Measurements from ENCODE around the gene RIOK3.
A peak's percentile ranks its signal among the peaks of the same experiment; 100 is the strongest.
"Not testable (repeated sequence)": the region's sequence is repeated elsewhere in the genome, so short reads cannot be mapped to it uniquely, and the experiment has no call there.

RIOK3 gene

GRCh38 chr18:23451491-23451890 is 1.6 kb upstream of the RIOK3 start:
- no peak for DNase-seq (ENCODE audit: low read depth)

DNA sequence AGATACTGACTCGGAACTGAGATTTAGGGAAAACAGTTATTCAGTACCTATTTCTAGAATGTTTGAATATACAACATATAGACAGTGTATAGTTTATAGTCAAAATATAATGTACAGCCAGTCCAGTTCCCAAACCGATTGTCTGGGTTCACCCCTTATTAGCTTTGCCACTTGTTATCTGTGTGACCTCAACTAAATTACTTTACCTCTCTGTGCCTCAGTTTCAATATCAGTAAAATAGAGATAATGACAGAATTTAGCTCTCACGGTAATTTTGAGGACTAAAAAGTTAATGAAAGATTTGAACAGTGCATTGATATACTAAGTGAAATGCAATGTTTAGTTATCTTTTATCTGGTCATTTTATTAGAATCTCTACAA is 750 bp upstream of the RIOK3 start:
- no peak for DNase-seq (ENCODE audit: low read depth)

- DNase-seq (ENCODE audit: low read depth) = no peak
Observed at GRCh38 chr18:23453680-23454058, 582 bp downstream of the RIOK3 start.

DNA sequence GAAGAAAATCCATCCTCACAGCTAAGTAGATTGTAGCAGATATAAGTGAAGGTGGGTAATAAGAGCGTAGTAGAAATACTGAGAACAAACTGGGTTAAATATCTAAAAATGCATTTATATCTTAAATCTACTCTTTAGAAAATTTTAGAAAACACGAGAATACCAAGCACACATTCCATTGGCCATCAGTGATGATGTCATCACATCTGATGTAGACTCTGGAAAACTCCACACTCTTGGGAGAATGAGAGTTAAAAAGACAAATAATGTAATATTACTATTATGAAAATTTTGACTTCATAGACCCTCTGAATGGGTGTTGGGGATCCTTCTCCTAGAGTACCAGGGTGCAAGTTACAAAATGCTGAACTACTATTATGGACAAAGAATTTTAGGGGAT is 3.7 kb downstream of the RIOK3 start:
- DNase-seq (ENCODE audit: low read depth) = no peak

DNA sequence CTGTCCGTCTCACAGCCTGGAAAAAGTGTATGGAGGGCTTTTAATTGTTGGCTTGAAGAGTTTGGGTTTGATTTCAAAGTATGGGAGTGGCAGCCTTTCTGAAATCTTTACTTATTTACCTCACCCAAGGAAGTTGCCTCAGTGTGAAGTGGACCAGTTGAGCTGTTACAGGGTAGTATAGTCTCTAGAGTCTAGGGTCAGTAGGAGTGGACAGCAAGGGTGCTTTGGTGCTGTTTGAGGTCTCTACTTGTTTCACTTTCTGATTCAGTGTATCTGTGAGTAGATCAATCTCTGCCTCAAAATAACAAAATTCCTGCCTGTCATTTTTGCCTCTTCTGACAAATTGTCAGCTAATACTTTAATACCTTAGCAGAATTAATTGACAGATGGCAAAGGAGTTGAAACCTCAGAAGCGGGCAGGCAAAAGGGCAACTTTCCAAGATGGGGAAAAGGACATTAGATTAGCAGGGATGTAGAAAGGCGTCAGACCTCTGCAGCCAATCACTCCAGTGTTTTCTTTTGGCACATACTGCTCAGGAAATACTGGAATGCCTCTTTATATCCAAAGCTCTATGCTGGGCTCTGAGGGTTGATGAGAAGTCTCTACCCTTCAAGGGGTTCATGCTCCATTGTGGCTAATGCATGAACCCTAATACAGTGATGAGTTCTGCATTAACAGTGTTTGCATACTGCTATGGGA is 5.9 kb downstream of the RIOK3 start:
- DNase-seq (ENCODE audit: low read depth) = no peak

DNA sequence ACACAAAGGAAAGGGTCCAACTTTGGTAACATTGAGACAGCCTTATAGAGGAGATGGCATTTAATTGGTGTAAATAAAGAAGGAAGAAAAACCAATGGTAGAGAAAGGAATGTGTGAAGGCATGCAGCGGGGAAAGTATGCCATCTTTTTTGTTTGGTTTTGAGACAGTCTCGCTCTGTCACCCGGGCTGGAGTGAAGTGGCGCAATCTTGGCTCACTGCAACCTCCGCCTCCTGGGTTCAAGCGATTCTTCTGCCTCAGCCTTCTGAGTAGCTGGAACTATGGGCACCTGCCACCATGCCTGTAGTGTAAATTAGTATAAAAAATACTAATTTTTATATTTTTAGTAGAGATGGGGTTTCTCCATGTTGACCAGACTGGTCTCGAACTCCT is 6.4 kb downstream of the RIOK3 start:
- no peak for DNase-seq (ENCODE audit: low read depth)

- DNase-seq (ENCODE audit: low read depth) = no peak
Observed at GRCh38 chr18:23460285-23461273, 7.5 kb downstream of the RIOK3 start.

- DNase-seq (ENCODE audit: low read depth) = no peak
Observed at GRCh38 chr18:23462876-23463275, 9.8 kb downstream of the RIOK3 start.

- no peak for DNase-seq (ENCODE audit: low read depth)
Observed at GRCh38 chr18:23468753-23469459, 15.8 kb downstream of the RIOK3 start.

- DNase-seq (ENCODE audit: low read depth) = no peak
Observed at GRCh38 chr18:23470620-23471387, 17.7 kb downstream of the RIOK3 start.

DNA sequence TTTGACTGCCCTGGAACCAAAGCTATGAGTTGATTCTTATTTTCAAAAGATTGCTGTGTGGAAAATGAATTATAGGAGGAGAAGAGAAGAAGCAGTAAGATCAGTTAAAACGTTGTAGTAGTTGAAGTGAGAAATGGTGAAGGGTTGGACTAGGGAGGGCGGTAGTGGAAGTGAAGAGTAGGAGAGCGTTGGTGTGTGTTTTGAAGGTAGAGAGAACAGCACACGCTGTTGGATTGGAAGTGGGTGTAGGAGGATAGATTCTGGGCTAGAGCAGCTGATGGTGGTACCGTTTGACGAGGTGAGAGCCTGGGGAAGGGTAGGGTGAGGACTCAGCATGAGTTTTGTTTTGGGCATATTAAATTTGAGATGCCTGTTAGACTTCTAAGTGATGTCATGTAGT is 18.4 kb downstream of the RIOK3 start:
- no peak for DNase-seq (ENCODE audit: low read depth)

GRCh38 chr18:23479829-23480505 is 26.9 kb downstream of the RIOK3 start:
- DNase-seq (ENCODE audit: low read depth) = no peak

DNA sequence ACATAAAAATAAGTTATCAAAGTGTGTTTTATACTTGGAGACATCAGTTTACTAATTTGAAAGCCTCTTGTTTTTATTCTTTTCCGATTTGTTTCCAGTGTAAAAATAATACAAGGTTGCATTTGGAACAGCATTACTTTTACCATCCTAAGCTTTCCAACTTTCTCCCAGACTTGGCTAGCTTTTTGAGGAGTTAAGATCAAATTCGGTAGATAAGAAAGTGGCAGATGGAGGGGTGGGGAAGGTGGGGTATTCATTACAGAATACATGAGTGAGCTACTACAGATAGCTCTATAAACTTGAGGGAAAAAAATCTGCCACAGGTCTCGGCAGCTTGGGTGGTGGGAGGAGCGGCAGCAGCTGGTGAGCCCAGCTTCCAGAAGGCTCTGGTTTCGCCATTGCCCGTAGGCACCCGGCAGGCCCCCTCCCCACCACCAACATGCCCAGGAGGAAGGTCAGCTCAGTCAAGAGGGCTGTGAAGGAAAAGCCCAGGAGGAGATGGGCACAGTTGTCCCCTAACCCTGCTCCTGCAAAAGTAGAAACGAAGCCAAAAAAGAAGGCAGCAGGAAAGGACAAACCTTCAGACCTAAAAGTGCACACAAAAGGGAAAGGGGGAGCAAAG is 31.6 kb downstream of the RIOK3 start:
- no peak for DNase-seq (ENCODE audit: low read depth)

GRCh38 chr18:23485386-23485785 is 32.3 kb downstream of the RIOK3 start:
- DNase-seq (ENCODE audit: low read depth) = no peak

DNA sequence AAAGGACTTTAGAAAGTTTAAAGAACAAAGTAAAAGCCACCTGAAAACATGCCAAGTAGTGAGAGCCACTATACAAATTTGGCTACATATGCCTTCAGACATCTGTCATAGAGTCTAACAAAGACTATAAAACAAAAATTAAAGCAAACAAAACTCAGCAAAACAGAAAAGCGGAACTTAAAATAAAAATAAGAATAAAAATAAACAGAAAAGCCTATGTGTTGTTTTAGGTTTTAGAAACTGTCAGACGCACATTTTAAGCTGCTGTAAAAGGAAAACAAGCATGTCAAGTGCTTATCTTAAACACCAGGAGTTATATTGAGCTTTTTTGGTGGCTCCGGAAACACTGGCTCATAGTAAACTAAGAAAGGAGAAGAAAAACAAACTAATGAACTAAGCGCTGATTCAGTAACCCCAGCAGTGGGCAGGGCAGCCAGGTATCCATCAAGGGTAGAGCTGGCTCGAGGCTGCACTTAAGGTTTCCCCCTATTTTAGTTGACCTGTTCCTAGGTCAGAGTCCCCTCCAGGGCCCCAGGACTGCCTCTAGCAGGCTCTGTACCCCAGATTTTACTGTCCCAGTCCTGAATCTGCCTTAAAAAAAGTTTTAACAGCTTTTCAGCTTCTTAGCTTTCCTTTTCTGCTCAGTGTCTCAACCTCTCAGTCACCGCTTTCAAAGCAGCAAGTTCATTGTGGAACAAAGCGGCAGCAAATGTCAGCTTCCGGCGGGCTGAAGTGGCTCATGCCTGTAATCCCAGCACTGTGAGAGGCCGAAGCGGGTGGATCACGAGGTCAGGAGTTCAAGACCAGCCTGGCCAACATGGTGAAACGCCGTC is 34.9 kb downstream of the RIOK3 start:
- DNase-seq (ENCODE audit: low read depth) = peak; percentile 16

- DNase-seq (ENCODE audit: low read depth) = not testable (repeated sequence)
Observed at GRCh38 chr18:23489586-23489985, 36.5 kb downstream of the RIOK3 start.

- DNase-seq (ENCODE audit: low read depth) = no peak
Observed at GRCh38 chr18:23493654-23494053, 40.6 kb downstream of the RIOK3 start.

- no peak for DNase-seq (ENCODE audit: low read depth)
Observed at GRCh38 chr18:23494992-23495391, 41.9 kb downstream of the RIOK3 start.

DNA sequence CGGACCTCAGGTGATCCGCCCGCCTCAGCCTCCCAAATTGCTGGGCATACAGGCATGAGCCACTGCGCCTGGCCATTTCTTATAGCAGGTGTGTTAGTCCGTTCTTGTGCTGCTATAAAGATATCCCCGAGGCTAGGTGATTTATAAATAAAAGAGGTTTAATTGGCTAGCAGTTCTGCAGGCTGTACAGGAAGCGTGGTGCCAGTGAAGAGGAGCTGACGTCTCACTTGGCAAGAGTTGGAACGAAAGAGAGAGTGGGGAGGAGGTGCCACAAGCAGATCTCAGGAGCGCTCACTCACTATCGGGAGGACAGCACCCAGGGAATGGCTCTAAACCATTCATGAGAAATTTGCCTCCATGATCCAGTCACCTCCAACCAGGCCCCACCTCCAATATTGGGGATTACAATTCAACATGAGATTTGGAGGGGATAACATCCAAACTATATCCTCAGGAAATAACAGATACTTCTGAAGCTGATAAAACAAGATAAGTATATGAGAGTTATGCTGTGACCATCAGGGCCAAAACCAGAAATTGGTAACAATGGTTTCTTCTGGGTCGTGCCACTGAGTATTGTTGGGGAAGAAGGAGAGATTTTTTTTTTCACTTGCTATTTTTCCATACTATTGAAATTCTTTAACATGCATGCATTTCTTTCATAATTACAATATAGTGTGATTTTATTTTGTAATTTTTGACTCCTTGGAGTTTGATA is 42.8 kb downstream of the RIOK3 start:
- no peak for DNase-seq (ENCODE audit: low read depth)

All from T follicular helper cell (primary cell).